K562 (cell line): Measurements from ENCODE around the gene SFT2D2. TPM values are rescaled to one million over a fixed set of nuclear protein-coding genes. Genes with fewer than 3 reads are reported as not detected.

ENCODE experiments used
- ATAC-seq: fragments of 200-7000 bp; cut with Tn5 transposase; 3 replicates; pipeline ENCODE4 v1.9.1; 2020; ENCODE audit warnings: moderate library complexity
- BruUV-seq: library from RNA; stranded (reverse); fragments of 400-500 nt; replicated peaks from 2 replicates; lab custom pipeline; 2021; lab: Mats Ljungman, UMichigan
- CTCF ChIA-PET: fragments of 300-600 bp; formaldehyde crosslinking; extraction: SDS; loops from one replicate; lab custom pipeline; 2021; ENCODE audit warnings: low intra/inter-chr PET ratio; lab: Yijun Ruan, JAX
- POLR2A ChIA-PET: fragments of 300-600, 350-650 bp; sonication (Branson Sonifier 250); formaldehyde crosslinking; extraction: SDS; loops from one replicate; lab custom pipeline; 2021; ENCODE audit warnings: antibody characterized with exemption, inconsistent platforms; lab: Yijun Ruan, JAX
- DNase-seq, 4 experiments: peaks; one replicate each; pipeline versions ENCODE4 v3.0.0 to v3.0.0-alpha.2; 2011 to 2018; ENCODE audit warnings: low spot score in 3 of 4, mixed read lengths in 3 of 4; ENCODE audit errors: extremely low read depth in 1 of 4
- FAIRE-seq: peaks from 2 replicates; lab custom pipeline; 2011; peaks lifted over from hg19 to GRCh38; lab: Jason Lieb, UNC
- H2AFZ ChIP-seq: 2 replicates; pipeline ENCODE4 v1.6.0; 2011; ENCODE audit warnings: low read depth, low read length, control low read depth, inconsistent platforms
- H3K27ac ChIP-seq: fragments of 200-600 bp; 3 replicates; pipeline ENCODE4 v1.8.0; 2011; ENCODE audit warnings: low read depth, mild to moderate bottlenecking, control low read depth, inconsistent platforms, low read length, moderate library complexity, mixed read lengths; ENCODE audit errors: extremely low read depth
- H3K27me3 ChIP-seq, 2 experiments: fragments of 300-600 bp in 1 of 2; 2 replicates in 1 of 2; 3 replicates in 1 of 2; pipeline versions ENCODE4 v1.6.0 to v1.8.0; 2011; ENCODE audit warnings: inconsistent platforms in 2 of 2, low read length in 2 of 2, mild to moderate bottlenecking in 1 of 2, mixed read lengths in 1 of 2, moderate library complexity in 1 of 2; ENCODE audit not compliant: control insufficient read depth in 2 of 2, insufficient read depth in 2 of 2
- H3K36me3 ChIP-seq: fragments of 300-600 bp; 3 replicates; pipeline ENCODE4 v1.8.0; 2011; ENCODE audit warnings: mild to moderate bottlenecking, low read length, inconsistent platforms; ENCODE audit not compliant: control insufficient read depth, insufficient read depth
- H3K4me1 ChIP-seq, 2 experiments: fragments of 200-600 bp in 1 of 2; replicated peaks in 1 of 2; 2 replicates in 1 of 2; 3 replicates in 1 of 2; pipeline versions ENCODE4 v1.5.1 to v1.8.0; 2011; ENCODE audit warnings: inconsistent platforms in 2 of 2, low read length in 2 of 2, mild to moderate bottlenecking in 1 of 2, mixed read lengths in 1 of 2, moderate library complexity in 1 of 2; ENCODE audit not compliant: control insufficient read depth in 2 of 2, insufficient read depth in 2 of 2
- H3K4me2 ChIP-seq: 2 replicates; pipeline ENCODE4 v1.6.1; 2011; ENCODE audit warnings: low read length, control low read depth, inconsistent platforms, mixed read lengths; ENCODE audit not compliant: insufficient read depth
- H3K4me3 ChIP-seq: fragments of 200-600 bp; sonication (generic), shearing (Covaris generic); 2 replicates; pipeline ENCODE4 v1.5.1; 2016; ENCODE audit warnings: control low read depth, inconsistent platforms
- H3K79me2 ChIP-seq: fragments of 200-600 bp; 3 replicates; pipeline ENCODE4 v1.8.0; 2011; ENCODE audit warnings: low read length, inconsistent platforms; ENCODE audit not compliant: control insufficient read depth, insufficient read depth
- H3K9ac ChIP-seq, 2 experiments: 2 replicates each; pipeline versions ENCODE4 v1.6.0 to v1.6.1; 2011; ENCODE audit warnings: low read depth in 2 of 2, low read length in 2 of 2, control low read depth in 1 of 2, inconsistent platforms in 1 of 2, mild to moderate bottlenecking in 1 of 2, mixed read lengths in 1 of 2; ENCODE audit not compliant: insufficient read depth in 1 of 2
- H3K9me1 ChIP-seq: one replicate; pipeline ENCODE4 v1.6.0; 2011; ENCODE audit warnings: inconsistent platforms, mild to moderate bottlenecking, low read length, moderate library complexity; ENCODE audit not compliant: control insufficient read depth, insufficient read depth
- H3K9me3 ChIP-seq: replicated peaks from 2 replicates; pipeline ENCODE4 v1.5.1; 2011; ENCODE audit warnings: low read depth, low read length, inconsistent platforms; ENCODE audit not compliant: control insufficient read depth, insufficient read depth
- H4K20me1 ChIP-seq: replicated peaks from 2 replicates; pipeline ENCODE4 v1.6.1; 2011; ENCODE audit warnings: low read length, inconsistent platforms, mixed read lengths; ENCODE audit not compliant: control insufficient read depth, insufficient read depth
- FOXM1 ChIP-seq, 2 experiments: fragments of 450-650 bp in 1 of 2; sonication (generic) in 1 of 2; formaldehyde crosslinking in 1 of 2; IDR thresholded peaks; 2 replicates each; pipeline versions ENCODE4 v1.6.1 to v1.9.0; 2017 to 2022; ENCODE audit warnings: low read depth in 2 of 2, mild to moderate bottlenecking in 2 of 2, missing genetic modification reagents in 1 of 2, moderate library complexity in 1 of 2
- PCBP1 ChIP-seq: fragments of 200-400 bp; formaldehyde crosslinking; IDR thresholded peaks from 2 replicates; pipeline ENCODE4 v1.6.1; 2018; ENCODE audit warnings: mild to moderate bottlenecking, low read depth, low read length; ENCODE audit not compliant: poor library complexity, severe bottlenecking
- ZNF561 ChIP-seq: fragments of 450-650 bp; formaldehyde crosslinking; conservative IDR thresholded peaks from 2 replicates; pipeline ENCODE4 v1.4.0; 2020; ENCODE audit warnings: mild to moderate bottlenecking, moderate library complexity
- WGBS: fragments of 100-300 bp; shearing (Covaris generic); methylation state at CpG from one replicate; pipeline ENCODE4 v1.1.6; 2016; ENCODE audit warnings: low coverage, mixed read lengths; ENCODE audit not compliant: insufficient coverage; ENCODE audit errors: missing lambda C conversion rate; 5-methylcytosine and 5-hydroxymethylcytosine counted together
- in situ Hi-C: fragments of 300-500 bp; cut with MboI; formaldehyde crosslinking; loops from 4 replicates; pipeline ENCODE4 v1.15.0; 2018; ENCODE audit warnings: inconsistent platforms, mixed read lengths
- intact Hi-C: fragments of 100-400 bp; cut with micrococcal nuclease; formaldehyde crosslinking; loops from 2 replicates; pipeline ENCODE4 v1.14.2; 2022
- polyA plus RNA-seq, 8 experiments: library from polyadenylated mRNA; depleted of rRNA in 4 of 8; stranded (reverse) in 5 of 8; unstranded in 3 of 8; fragments of >200 nt; fragmentation: Nextera tagmentation in 2 of 8; fragmentation: Illumina TruSeq in 1 of 8; extraction: Ambion mirVana in 2 of 8; extraction: Trizol in 1 of 8; gene quantifications; 2 replicates each; pipeline versions ENCODE4 v1.2.1 to v1.2.3, GENCODE V29; 2011 to 2014; ENCODE audit warnings: inconsistent platforms in 1 of 8, missing spikeins in 1 of 8
- total RNA-seq, 7 experiments: library from RNA; depleted of rRNA in 6 of 7; stranded (reverse); fragments of >200 nt in 6 of 7; fragmentation: Illumina TruSeq in 2 of 7; extraction: Trizol in 2 of 7; gene quantifications; 2 replicates each; pipeline versions ENCODE4 v1.2.1 to v1.2.3, GENCODE V29; 2011 to 2021; ENCODE audit warnings: low replicate concordance in 1 of 7
- TF ChIP-seq, protein P1 (sequence below): fragments of 450-650 bp; IDR thresholded peaks from 2 replicates; pipeline ENCODE4 v1.6.1; 2018; ENCODE audit warnings: mild to moderate bottlenecking, low read depth; ENCODE audit not compliant: partially characterized antibody
- TF ChIP-seq, protein P2 (sequence below): IDR thresholded peaks from 2 replicates; pipeline ENCODE4 v1.6.1; 2016; ENCODE audit warnings: missing genetic modification characterization, missing compliant biosample characterization

The SFT2D2 gene
- total and polyA plus RNA-seq, 9 of the 15 experiments (the other 6 are each of a cell fraction or from before 2014, with no cell fraction given), result 3.4 to 50.1 (median 21.6) TPM

DNA sequence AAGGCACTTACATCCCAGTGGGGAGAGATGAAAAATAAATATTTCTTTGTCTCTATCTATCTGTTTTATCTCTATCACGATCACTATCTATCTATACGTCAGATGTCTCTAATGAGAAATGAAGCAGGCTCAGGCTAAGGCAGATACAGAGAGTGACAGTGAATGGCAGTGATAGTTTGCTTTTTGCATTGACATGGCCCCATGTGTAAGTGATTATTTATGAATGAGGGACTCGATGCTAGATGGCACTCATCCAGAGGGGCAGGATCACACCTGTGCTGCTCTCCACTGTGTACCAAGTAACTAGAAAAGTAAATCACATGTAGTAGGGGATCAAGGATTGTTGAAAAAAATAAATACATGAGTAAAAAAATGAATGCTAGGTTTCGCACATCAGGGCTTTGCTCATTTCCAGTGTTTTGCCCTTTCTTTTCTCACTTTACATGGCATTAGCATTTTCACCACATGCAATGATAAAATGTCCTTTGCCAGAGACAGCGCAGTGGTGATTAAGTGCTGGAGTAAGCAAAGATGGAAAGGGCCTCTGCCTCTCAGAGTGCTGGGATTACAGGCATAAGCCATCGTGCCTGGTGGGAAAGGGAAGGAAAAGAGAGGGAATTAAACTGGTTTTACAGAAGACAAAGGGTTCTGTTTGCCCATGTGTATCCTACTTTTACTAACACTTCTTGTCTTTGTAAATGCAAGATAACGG lies 71.4 kb downstream of the SFT2D2 start (continued):
- no peak for TF ChIP-seq PCBP1
- TF ChIP-seq, protein P1, sequence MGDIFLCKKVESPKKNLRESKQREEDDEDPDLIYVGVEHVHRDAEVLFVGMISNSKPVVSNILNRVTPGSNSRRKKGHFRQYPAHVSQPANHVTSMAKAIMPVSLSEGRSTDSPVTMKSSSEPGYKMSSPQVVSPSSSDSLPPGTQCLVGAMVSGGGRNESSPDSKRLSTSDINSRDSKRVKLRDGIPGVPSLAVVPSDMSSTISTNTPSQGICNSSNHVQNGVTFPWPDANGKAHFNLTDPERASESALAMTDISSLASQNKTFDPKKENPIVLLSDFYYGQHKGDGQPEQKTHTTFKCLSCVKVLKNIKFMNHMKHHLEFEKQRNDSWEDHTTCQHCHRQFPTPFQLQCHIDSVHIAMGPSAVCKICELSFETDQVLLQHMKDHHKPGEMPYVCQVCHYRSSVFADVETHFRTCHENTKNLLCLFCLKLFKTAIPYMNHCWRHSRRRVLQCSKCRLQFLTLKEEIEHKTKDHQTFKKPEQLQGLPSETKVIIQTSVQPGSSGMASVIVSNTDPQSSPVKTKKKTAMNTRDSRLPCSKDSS, result no peak
- TF ChIP-seq ZNF561 (CRISPR knock-in tag), result no peak

DNA sequence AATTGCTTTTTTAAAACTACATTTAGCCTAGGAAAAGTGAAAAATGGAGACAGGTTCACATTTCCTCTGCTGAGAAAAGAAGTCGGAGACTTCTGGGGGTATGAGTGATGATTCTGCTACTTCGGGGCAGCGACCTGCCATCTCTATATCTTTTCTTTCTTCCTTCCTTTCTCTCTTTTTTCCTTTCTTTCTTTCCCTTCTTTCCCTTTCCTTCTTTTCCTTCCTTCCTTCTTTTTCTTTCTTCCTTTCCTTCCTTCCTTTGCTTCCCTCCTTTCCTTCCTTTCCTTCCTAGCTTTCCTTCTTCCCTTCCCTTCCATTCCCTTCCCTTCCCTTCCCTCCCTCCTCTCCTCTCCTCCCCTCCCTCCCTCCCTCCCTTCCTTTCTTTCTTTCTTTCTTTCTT lies 72.6 kb downstream of the SFT2D2 start:
- BruUV-seq, result no TSS peak
- Histone ChIP-seq H2AFZ (no peak overlapping the region), H3K36me3 (no peaks in the 10 kb centered on the region), H4K20me1 (no peaks in the 10 kb centered on the region), H3K4me3 (no peak overlapping the region), H3K4me1 (peaks cover 0 to 3% of the 10 kb centered on the region in 2 experiments; a peak in 2 of 5 replicates), H3K9me3 (no peaks in the 10 kb centered on the region), H3K4me2 (no peak overlapping the region), H3K79me2 (no peaks in the 10 kb centered on the region), H3K9ac (no peak overlapping the region), H3K27me3 (no peaks in the 10 kb centered on the region), H3K27ac (no peak overlapping the region), H3K9me1 (no peaks in the 10 kb centered on the region)
- ChIA-PET CTCF (no interaction called here), POLR2A (no interaction called here)
- no peak for ATAC-seq
- TF ChIP-seq PCBP1 (peak; percentile 41), FOXM1 (IDR thresholded peaks at IDR 0.05; ENCODE audit: low read depth) (no peak), FOXM1 (CRISPR knock-in tag; IDR thresholded peaks at IDR 0.05; ENCODE audit: low read depth) (no peak)
- TF ChIP-seq, protein P2, sequence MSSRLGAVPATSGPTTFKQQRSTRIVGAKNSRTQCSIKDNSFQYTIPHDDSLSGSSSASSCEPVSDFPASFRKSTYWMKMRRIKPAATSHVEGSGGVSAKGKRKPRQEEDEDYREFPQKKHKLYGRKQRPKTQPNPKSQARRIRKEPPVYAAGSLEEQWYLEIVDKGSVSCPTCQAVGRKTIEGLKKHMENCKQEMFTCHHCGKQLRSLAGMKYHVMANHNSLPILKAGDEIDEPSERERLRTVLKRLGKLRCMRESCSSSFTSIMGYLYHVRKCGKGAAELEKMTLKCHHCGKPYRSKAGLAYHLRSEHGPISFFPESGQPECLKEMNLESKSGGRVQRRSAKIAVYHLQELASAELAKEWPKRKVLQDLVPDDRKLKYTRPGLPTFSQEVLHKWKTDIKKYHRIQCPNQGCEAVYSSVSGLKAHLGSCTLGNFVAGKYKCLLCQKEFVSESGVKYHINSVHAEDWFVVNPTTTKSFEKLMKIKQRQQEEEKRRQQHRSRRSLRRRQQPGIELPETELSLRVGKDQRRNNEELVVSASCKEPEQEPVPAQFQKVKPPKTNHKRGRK (tag), result peak; percentile 52; the same call in 1 of the 2 replicates
- no peak for DNase-seq
- in situ Hi-C loops, result no loop called here
- WGBS, result 52% methylated on average over 3 of the region's 3 CpGs
- no peak for FAIRE-seq
- intact Hi-C loops, result no loop called here
